ENCODE measurements around the gene CTSF.
"Not testable (repeated sequence)": the region's sequence is repeated elsewhere in the genome, so short reads cannot be mapped to it uniquely, and the experiment has no call there.

The CTSF gene

DNA sequence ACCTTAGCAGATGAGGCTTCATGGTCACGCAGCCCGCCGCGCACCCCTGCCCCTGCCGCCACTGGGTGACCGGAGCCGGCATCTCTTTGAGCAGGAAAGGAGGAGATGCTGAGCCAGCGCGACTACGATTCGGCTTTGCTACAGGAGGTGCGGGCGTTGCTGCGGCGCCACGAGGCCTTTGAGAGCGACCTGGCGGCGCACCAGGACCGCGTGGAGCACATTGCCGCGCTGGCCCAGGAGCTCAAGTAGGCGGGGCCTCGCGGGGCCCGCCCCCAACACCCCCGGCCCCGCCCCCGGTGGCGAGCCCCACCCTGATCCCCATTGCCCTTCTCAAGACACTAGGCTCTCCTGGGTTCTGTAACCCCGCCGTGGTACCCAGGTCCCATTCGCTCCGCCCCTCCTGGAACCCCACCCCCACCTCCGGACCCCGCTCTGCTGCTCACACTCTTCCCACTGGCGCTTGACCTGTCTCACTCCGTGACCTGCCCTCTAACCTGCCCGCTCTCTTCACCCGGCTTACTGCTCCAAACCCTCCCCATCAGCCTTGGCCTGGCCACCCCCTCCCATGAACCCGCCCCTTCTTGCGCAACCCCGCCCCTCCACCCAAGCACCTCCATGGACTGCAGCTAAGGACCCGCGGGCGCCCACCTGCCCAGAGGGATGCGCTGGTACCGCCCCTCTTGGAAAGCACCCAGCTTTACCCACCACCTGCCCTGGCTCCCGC lies 9.1 kb downstream of the CTSF start:
- DNase-seq (ENCODE audit: low read depth) = no peak

DNA sequence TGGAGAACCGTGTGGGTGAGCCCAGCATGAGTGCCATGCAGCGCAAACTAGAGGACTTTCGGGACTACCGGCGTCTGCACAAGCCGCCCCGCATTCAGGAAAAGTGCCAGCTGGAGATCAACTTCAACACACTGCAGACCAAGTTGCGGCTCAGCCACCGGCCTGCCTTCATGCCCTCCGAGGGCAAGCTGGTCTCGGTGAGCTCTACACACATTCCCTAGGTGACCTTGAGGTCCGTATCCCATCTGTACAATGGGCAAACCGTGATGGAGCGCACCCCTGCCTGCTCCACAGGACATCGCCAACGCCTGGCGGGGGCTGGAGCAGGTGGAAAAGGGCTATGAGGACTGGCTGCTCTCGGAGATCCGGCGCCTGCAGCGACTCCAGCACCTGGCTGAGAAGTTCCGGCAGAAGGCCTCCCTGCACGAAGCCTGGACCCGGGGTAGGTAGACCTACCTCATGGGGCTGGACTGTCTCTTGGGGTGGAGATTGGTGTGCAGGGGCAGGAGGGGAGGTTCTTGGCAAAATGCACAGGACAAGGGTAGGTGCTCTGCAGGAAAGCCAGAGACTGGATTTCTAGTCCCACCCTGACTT lies 10.6 kb downstream of the CTSF start:
- DNase-seq (ENCODE audit: low read depth) = no peak

DNA sequence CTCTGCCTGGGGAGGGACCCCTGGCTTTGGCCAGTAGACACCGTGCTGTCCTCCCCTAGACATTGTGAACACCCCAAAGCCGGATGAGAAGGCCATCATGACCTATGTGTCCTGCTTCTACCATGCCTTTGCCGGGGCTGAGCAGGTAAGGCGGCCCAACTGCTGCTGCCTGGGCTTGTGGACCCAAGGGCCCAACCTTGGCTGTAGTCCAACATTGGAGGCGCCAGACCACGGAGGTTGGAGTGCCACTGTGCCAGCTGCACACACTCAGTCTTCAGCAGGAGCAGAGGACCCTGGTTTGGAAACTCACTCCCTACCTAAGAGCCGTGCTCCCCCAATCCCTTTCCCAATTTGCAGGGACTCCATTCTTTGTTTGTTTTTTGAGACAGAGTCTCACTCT lies 12.3 kb downstream of the CTSF start:
- no peak for DNase-seq (ENCODE audit: low read depth)

DNA sequence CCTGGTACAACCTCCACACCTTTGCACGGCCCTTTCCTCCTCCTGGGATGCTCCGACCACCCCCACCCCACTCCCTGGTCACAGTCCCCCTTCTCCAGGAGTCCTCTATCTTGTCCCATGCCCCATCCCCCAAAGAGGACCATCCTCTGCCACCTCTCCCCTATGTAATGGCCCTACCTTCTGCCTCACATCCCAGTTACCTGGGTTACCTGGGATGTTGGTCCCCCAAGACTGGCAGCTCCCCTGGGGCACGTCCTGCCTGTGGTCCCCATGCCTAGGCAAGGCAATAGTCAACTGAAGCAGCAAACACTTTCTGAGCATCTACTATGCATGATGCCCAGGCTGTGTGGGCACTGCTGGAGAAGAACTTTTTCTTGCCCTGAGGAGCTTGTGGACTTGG lies 13.0 kb downstream of the CTSF start:
- DNase-seq (ENCODE audit: low read depth) = no peak

DNA sequence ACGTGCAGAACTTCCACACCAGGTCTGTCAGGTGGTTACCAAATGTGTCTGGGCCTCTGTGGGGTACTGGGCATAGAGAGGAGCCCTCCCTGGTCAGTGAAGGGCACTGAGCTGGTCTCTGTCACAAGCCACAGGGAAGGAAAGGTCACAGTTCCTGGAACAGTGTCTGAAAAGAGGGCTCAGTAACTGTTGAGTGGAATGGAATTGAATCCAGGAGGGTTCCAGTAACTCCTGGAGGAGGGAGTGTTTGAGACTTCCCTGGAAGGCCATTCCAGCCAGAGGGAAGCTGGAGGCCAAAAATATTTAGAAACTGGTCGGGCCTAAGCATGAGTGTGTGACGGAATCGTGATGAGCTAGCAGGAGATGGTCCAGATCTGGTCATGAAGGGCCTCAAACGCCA lies 13.8 kb downstream of the CTSF start:
- DNase-seq (ENCODE audit: low read depth) = no peak

DNA sequence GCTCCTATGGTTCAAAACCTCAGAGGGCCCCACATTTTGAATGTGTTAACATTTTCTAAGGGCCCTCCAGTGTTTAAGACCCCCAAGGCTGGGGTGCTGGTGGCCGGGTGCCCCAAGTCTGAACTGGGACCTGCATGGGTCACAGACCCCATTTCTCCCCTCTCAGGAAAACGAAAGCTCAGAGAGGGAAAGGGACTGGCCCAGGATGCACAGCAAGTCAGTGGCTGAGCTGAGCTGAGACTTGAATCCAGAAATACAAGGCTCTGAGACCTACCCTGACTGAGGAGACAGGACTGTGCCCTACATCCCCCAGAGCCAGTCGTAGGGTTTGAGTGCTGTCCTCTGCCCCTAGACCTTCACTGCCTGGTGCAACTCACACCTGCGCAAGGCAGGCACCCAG lies 17.5 kb downstream of the CTSF start:
- no peak for DNase-seq (ENCODE audit: low read depth)

DNA sequence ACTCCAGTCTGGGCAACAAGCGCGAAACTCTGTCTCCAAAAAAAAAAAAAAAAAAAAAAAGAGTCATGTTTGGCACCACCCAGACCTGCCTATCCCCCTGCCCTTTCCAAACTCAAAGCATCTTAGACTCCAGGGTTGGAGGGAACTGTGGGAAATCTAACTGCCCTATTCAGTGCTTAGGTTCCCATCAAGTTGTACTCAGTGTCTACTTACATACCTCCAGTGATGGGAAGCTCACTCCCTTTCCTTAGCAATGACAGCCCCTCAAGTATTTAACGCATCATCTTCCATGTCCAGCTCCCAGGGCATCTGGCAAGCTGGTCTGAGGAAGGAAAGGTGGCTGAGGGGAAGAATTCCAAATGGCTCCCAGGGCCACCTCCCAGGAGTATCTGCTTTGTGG lies 18.7 kb downstream of the CTSF start:
- DNase-seq (ENCODE audit: low read depth) = no peak

DNA sequence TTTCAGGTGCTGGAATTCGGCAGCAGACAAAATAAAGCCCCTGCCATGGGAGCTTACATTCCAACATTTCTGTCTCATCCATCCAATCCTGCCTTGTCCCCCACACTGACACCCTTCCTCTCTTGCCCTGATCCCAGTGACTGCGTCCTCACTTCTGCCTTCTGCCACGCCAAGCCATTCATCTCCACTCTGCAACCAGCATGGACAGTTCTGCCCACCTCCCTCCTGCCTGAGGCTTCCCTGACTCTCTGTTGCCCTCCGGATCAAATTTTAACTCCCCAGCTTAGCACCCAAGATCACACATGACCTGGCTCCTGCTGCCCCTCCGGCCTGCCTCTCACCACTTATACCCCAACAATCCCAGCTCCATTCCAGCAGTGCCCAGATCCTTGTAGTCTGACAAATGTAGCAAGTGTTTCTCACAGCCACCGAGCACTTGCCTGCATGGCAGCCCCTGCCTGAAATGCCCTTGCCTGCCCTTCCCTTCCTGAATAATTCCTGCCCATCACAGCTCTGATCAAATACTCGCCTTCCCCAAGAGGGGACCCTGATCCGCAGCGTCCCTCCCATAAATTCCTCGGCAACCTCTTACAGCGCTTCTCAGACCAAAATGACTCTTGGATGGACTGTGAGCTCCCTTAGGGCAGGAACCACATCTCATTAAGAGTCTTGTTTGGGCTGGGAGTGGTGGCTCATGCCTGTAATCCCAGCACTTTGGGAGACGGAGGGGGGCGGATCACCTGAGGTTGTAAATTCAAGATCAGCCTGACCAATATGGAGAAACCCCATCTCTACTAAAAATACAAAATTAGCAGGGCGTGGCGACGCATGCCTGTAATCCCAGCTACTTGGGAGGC lies 19.4 kb downstream of the CTSF start:
- DNase-seq (ENCODE audit: low read depth) = no peak

DNA sequence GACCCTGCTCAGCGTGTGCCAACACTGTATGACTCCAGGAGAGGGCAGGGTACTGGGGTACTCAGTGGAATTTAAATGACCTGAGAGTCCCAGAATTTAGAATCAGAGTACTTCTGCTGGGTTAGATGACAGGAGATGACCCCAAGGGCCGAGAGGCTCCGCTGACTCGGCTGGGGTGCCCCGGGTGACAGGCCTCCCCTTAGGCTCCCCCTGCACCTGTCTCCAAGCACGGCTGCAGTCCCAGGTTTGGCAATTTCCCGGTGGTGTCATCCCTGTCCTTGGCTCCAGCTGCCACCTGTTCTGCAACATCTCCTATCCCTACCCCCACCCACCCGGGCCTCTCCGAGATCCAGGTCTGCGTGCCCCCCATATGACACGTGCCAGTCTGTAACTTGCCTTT lies 20.4 kb downstream of the CTSF start:
- DNase-seq (ENCODE audit: low read depth) = no peak

DNA sequence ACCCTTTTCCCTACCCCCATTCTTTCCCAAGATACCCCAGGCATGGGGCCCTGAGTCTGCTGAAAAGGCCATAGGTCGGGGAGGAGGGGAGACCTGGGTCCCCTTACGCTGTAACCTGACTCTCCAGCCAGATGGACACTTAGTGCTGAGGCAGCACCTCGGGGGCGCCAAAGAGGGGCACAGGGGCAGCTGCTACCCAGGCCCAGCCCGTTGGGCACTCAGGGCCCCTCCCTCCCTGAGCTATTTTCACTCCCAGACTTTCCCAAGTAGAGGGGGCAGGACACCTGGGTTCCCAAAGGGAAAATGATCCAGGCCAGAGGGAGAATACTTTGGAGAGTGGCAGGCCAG lies 20.8 kb downstream of the CTSF start:
- DNase-seq (ENCODE audit: low read depth) = no peak

DNA sequence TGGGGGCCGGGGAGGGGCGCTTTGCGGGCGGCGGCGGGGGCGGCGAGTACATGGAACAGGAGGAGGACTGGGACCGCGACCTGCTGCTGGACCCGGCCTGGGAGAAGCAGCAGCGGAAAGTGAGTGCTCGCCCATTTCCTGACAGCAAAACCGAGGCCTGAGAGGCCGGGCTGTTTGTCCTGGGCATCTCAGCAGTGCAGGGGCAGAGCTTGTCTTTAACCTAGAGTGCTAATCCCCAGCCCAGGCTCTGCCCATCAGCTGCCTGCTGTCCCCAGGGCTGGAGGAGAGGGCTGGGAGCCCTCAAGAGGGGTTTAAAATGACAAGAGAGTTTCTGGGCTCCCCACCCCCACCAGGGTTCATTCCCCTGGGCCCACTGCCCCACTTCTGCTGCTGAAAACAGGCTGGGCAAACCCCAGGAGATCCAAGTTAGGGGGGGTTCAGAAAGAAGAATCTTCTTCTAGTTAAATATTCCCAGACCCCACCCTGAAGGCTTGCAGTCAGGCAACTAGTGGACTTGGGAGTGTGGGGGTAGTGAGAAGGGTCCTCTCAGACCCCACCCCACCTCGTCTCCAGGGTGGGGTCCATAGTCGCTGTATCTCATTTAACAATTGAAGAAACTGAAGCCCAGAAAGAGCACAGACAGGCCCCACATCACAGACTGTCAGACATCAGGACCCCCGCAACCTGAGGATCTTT lies 21.3 kb downstream of the CTSF start:
- DNase-seq (ENCODE audit: low read depth) = no peak

DNA sequence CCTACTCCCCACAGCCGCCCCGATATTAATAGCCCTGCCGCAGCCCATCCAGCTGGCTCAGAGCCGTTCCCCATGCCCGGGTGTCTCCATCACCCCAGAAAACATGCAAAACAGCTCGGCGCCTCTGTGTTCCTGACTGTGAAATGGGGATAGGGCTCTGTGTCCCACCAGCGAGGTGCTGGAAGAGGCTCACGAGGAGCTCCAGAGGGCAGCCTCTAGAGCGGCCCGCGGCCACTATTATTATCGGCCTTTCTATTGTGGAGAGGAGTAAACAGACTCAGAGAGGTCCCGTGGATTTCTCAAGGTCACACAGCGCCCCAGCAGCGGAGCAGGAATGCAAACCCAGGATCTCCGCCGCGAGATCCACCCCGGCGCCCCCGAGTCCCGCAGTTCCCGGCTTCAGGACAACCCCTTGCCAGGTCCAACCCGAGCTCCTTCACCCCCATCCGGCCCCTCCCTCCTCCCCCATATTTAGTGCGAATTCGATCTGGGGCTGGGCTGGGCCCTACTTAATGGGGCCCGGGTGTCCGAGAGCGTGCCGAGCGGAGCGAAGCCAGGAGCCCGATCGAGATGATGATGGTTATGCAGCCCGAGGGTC lies 21.9 kb downstream of the CTSF start, which contains the start of gene ACTN3:
Gene ACTN3 (plus strand): TSS at position 536 of the 598 bp plus-strand sequence. CDS start 35 bp downstream, at position 571.
- DNase-seq (ENCODE audit: low read depth) = peak; percentile 19

DNA sequence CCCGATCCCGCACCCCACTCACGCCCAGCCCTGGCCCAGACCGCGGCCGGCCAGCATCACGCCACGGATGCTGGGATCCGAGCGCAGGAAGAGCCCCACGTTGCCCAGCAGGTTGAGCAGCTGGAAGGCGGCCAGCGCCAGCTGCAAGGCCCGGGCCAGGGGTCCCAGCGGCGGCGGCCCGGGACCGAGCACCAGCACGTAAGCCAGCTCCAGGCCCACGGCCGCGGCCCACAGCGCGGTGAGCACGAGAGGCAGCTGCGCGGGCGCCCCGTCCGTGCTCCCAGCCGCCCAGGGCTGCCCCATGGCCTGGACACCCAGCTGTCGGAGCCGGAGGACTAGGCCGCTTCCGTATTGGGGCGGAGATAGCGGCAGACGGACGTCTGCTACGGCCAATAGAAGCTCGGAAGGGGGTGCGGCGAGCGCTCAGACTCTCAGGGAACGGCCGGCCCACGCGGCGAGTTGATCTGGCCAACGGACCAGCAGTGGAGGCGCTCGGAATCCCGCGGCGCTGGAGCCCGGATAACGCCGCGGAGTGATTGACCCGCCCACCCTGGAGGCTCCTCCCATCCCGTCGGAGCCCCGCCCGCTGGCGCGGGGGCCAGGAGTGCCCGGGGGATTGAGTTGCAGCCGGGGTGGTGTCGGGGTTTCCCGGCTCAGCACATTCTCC lies 22.6 kb downstream of the CTSF start, which contains the start of gene ZDHHC24:
Gene ZDHHC24 (minus strand): TSS at position 348 of the 667 bp plus-strand sequence. CDS start 45 bp downstream, at position 303.
- peak; percentile 95 for DNase-seq (ENCODE audit: low read depth)

DNA sequence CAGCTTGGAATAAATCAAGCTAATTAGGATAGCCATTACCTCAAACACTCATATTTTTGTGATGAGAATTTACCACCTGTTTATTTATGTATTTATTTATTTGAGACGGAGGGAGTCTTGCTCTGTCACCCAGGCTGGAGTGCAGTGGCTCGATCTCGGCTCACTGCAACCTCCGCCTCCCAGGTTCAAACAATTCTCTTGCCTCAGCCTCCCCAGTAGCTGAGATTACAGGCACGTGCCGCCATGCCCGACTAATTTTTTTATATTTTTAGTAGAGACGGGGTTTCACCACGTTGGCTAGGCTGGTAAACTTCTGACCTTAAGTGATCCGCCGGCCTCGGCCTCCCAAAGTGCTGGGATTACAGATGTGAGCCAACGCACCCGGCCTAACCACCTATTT lies 23.5 kb downstream of the CTSF start:
- not testable (repeated sequence) for DNase-seq (ENCODE audit: low read depth)

DNA sequence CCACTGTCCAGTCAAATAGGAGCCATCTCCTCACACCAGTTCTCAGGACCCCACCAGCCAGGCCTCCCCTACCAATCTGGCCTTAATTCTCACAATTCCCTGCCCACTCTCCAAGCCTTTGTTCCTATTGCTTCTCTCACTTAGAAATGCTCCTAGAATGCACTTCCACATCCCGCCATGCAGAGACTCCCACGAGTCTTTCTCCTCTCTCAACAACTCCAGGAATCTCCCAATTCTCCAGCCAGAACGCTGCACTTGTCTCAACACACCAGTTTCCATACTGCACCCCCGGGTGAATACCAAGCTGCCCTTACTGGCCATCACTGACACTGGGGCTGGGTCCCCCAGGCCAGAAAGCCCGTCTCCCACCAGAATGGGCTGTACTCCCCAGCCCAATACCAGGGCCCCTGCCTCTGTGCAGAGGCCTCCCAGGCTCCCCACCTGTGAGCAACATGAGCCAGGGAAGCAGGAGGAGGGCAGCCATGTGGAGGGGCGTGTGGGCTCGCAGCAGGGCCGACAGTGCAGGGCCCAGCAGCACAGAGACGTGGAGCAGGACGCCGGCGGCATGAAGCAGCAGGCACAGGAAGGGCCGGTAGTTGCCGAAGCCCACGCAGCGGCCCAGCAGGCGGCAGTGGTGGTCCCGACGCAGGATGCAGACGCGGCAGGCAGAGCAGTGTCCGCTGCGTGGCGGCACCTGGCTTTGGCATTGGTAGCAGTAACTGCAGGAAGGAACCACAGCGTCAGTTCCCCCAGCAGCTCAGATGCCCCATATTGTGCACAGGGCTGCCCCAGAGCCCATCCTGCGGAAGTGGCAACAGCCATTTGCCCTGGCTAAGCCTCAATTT lies 24.9 kb downstream of the CTSF start:
- peak; percentile 35 for DNase-seq (ENCODE audit: low read depth)

DNA sequence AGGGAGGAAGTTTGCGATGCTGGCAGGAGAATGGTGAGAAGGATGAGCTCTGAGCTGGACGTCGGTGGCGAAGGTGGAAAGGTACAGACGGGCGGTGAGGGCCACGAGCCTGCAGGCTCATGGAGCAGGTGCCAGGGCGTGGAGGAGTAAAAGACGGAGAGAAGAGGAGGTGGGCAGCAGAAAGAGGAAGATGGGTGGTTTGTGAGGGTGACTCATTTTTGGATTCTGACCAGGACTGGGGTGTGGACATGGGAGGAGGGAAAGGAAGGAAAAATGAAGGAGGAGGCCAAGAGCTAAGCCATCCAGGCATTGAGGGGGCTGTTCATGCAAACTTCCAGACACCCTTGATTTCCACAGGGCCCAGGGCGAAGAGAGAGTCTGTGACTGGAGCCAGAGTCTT lies 26.0 kb downstream of the CTSF start:
- DNase-seq (ENCODE audit: low read depth) = peak; percentile 13

DNA sequence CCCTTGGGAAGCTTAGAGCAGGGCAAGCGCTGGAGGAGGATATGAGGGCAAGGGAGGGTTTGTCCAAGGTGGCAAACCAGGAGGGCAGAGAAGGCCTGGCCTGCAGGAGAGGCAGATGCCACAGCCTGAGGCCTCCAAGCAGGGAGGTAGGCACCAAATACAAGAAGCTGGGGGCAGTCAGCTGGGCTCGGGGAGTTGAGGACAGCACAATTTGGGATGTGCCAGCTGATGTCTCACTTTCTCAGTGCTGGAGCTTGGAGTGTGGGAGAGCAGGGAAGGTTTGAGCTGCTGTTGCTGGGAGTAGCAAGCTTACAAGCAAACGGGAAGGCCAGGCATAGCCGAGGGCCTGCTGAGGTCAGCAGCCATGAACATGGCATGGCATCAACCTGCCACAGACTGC lies 26.5 kb downstream of the CTSF start:
- DNase-seq (ENCODE audit: low read depth) = no peak

DNA sequence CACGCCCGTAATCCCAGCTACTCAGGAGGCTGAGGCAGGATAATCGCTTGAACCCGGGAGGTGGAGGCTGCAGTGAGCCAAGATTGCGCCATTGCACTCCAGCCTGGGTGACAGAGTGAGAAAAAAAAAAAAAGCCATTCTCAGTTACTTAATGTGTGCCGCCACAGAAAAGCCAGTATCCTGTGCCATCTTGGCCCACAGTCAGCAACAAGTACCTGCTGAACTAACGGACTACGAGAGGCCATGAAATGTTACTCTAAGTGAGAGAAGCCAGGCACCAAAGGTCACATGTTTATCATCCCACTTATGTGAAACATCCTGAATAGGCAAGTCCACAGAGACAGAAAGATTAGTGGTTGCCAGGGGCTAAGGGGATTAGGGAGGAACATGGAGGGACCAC lies 27.8 kb downstream of the CTSF start:
- peak; percentile 18 for DNase-seq (ENCODE audit: low read depth)

DNA sequence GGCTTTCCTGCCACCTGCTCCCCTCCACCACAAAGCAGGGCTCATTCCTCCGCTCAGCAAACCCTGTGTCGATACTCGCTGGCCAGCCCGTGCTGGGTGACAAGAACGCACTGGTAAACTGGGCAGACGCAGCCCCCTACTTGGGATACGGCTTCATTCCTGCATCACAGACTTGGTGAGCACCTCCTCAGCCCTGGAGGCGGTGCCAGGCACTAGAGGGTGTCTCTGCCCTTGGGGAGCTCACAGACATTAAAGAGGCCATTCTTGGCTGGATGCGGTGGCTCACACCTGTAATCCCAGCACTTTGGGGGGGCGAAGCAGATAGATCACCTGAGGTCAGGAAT lies 28.6 kb downstream of the CTSF start:
- DNase-seq (ENCODE audit: low read depth) = no peak

DNA sequence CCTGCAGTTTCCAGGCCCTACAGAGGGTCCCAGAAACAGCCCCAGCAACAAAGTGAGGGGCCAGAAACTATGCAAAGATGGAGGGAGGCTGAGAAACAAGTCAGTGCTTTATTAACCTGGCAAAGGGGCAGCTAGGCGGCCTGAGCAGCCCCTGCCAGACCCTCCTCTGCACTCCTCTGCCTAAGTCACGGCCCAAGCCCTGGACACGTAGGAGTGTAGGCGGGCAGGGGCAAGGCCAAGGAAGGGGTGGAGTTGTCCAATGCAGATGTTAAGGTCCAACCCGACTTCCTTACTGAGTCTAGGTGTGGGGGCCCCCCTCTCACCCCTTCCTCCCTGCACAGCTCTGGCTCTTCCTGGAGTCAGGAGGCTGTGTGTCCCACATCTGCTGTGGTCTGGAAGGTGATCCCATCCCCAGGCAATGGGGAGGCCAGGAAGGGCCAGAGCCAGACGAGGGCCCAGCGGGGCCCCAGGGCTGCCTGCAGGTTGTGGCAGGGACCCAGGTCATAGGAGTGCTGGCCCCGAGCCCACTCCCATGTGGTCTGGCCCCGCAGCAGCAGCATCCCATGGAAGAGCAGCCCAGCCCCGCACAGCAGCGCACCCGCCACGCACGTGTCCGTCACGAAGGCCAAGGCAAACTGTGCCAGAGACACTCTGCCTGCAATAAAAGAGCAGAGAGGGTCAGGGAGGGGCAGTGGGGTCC lies 29.1 kb downstream of the CTSF start:
- DNase-seq (ENCODE audit: low read depth) = no peak

Measured in amniotic epithelial cell (primary cell).